Measurements from ENCODE around the gene CNOT1.

DNA sequence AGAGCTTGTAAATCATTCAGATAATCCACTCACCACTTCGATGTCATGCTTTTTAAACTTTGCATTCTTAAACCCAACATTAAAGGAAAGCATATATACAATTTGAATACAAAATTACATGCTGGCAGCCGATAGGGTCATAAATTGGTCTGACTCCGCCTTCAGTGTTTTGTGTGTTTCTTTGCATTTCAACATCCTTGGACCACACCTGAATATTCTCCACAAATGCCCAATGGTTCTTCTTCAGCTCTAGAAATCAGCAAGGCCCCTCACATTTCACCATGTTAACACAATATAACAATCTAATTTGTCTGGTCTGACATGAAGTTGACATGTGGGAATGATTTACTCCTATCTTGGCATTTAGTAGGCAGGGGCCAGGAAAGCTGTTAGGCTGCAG, 97.2 kb downstream of the CNOT1 start:
- TF ChIP-seq, protein P1, sequence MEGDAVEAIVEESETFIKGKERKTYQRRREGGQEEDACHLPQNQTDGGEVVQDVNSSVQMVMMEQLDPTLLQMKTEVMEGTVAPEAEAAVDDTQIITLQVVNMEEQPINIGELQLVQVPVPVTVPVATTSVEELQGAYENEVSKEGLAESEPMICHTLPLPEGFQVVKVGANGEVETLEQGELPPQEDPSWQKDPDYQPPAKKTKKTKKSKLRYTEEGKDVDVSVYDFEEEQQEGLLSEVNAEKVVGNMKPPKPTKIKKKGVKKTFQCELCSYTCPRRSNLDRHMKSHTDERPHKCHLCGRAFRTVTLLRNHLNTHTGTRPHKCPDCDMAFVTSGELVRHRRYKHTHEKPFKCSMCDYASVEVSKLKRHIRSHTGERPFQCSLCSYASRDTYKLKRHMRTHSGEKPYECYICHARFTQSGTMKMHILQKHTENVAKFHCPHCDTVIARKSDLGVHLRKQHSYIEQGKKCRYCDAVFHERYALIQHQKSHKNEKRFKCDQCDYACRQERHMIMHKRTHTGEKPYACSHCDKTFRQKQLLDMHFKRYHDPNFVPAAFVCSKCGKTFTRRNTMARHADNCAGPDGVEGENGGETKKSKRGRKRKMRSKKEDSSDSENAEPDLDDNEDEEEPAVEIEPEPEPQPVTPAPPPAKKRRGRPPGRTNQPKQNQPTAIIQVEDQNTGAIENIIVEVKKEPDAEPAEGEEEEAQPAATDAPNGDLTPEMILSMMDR (IDR thresholded peaks at IDR 0.05; ENCODE audit: low read length) = no peak
- TF ChIP-seq EZH2 (optimal IDR thresholded peaks at IDR 0.05; ENCODE audit: low read depth, low read length) = no peak

All from MM.1S (cell line).